ENCODE data around the gene ADAMTSL3.

Gene ADAMTSL3

GRCh38 chr15:83653639-83654378 lies at the start of gene ADAMTSL3:
Gene ADAMTSL3 (plus strand): TSS chr15:83654123. CDS start chr15:83655762, 1,639 bp downstream.
- no peak for DNase-seq (ENCODE audit: low spot score)

- no peak for DNase-seq (ENCODE audit: low spot score)
These were observed 49.4 kb upstream of the ADAMTSL3 start for GRCh38 chr15:83604549-83604948.

DNA sequence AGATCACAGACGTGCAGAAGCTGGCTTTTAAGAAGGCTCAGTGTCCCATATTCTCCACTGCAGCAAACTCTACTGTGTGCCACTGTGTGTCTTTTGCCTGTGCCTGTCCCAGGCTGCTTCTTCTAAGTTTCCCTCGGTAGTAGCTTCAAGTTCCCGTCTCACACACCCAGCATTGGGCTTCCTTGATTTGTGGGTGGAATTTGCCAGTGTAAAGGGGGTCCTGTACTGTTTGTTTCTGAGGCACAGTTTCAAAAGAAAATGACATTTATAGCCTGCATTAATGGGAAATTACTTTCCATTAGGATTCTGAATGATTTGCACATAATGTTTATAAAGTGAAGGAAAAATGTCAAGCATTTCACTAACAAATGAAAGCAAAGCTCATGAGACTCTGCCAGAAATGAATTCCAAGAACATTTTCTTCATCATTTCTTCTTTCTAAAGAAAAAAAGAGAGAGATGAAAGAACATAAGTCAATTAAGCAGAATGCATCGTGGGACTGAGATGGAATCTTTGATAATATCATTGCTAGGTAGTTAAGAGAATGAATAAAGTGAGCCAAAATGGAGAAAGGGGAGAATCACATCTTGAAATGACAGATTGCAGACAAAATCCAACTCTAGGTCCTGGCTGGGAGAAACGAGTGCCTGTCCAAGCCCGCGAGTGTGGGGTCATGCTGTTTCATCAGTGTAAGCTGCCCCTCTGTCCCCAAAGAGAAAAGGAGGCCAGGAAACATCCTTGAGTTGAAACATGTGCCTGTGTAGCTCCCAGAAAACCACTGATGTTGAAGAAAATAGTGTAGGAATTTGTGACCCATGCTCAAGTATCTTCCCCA lies 48.6 kb upstream of the ADAMTSL3 start:
- DNase-seq (ENCODE audit: low spot score), result no peak

DNA sequence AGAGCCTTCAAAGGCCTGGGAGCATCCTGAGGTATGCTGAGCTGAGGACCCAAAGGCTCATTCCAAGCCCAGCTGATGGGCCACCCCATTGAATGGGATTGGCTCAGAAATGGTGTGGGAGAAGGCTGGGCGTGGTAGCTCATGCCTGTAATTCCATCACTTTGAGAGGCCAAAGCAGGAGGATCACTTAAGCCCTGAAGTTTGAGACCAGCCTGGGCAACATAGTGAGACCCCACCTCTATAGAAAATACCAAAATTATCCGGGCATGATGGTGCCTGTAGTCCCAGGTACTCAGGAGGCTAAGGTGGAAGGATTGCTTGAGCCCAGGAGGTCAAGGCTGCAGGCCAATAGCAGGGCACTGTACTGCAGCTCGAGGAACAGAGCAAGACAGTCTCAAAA lies 43.8 kb upstream of the ADAMTSL3 start:
- no peak for DNase-seq (ENCODE audit: low spot score)

GRCh38 chr15:83610901-83611685 lies 42.8 kb upstream of the ADAMTSL3 start:
- DNase-seq (ENCODE audit: low spot score), result no peak

DNA sequence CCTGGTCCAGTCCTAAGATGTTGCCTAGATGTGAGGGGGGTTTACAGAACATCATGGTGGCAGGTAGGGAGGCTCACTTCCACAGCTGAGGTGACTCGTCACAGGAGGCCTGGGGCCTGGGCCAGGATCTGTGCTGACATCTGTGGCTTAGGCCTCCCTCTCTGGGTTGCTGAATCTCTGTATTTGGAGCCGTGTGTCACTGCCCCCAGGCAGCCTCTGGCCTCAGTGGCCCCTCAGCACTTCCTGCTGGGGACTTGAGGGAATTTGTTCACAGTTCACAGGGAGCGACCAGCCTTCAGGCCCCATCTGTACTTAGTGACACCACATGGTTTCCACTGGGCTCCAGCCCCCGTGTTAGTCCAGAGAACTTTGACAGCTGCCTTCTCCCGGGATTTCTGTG lies 41.7 kb upstream of the ADAMTSL3 start:
- DNase-seq (ENCODE audit: low spot score), result no peak

GRCh38 chr15:83612898-83613635 lies 40.9 kb upstream of the ADAMTSL3 start:
- DNase-seq (ENCODE audit: low spot score), result no peak

DNA sequence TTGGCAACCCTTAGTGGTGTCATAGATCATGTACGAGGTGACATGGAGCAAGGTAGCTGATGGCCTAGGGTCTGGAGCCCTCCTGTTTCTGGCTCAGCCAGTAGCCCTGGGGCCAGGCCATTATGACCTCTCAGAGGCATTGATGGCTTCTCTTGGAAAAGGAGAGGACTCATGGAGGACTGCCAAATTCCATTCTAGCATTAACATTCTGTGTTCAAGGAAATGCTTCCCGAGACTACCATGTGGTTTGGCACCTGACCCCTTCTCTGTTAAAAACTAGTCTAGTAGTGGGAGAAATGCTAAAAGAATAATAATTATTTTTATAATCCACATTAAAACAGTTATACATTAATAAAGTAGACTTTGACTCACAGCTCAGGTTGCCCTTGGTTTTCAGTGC lies 40.2 kb upstream of the ADAMTSL3 start:
- no peak for DNase-seq (ENCODE audit: low spot score)

DNA sequence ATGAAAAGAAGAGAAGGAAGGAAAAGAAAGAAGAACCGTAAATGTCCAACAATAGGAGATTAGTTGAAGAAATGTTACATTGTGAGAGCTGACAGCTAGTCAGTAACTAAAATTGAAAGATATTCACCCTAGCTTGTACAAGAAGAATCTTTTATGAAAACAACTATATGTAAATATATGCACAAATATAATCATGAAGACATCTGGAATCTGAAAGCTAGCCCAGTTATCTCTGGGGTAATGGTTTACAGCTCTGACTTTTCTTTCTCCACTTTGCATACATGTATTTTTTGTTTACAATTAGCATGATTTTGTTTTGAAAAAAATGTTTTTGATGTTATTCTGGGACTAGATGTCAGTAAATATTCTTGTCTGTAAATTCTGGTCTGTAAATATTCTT lies 37.1 kb upstream of the ADAMTSL3 start:
- DNase-seq (ENCODE audit: low spot score), result no peak

GRCh38 chr15:83626171-83626802 lies 27.6 kb upstream of the ADAMTSL3 start:
- DNase-seq (ENCODE audit: low spot score), result no peak

DNA sequence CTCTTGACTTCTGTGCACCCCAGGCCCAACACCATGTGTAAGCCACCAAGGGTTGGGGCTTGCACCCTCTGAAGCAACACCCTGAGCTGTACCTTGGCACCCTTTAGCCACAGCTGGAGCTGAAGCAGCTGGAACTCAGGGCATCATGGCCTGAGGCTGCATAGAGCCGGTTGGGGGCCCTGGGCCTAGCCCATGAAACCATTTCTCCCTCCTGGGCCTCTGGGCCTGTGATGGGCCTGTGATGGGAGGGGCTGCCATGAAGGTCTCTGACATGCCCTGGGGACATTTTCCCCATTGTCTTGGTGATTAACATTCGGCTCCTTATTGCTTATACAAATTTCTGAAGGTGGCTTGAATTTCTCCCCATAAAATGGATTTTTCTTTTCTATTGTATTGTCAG lies 22.4 kb upstream of the ADAMTSL3 start:
- DNase-seq (ENCODE audit: low spot score), result no peak

DNA sequence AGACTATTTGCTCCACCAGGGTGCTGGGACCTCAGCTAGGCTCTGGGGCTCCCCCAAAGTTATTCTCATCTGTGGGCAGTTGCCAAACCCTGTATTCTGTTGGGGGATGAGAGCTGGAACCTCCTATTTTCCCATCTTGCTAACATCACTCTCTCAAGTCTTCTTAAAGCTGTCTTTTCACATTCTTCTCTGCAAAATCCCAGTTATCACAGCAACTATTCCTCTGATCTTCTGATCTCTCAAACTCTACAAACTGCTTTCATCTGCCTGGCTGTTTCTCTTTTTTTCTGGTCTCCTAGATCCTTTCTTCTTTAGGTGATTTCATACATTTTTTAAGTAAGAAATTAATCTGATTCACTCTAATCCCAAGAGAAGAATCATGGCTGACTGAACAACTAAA lies 10.7 kb upstream of the ADAMTSL3 start:
- DNase-seq (ENCODE audit: low spot score), result no peak

DNA sequence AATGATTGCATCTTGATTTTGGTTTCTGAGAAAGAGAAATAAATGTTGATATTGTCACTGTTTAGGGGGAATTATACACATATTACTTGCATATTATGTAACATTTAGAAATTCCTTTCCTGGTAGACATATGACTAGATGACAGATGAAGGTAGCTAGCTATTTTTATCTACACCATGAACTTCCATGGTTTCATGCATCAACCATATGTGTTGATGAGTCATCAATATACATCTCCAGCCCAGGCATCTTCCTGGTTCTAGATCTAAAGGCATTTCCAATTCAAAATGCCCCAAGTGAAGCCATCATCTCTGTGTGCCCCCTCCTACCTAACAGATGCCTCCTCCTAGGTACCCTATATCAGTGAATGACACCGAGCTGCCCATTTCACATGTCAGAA lies 9.5 kb upstream of the ADAMTSL3 start:
- no peak for DNase-seq (ENCODE audit: low spot score)

- DNase-seq (ENCODE audit: low spot score), result no peak
These were observed 3.1 kb upstream of the ADAMTSL3 start for GRCh38 chr15:83650831-83651230.

- no peak for DNase-seq (ENCODE audit: low spot score)
These were observed 2.4 kb upstream of the ADAMTSL3 start for GRCh38 chr15:83651541-83651940.

- no peak for DNase-seq (ENCODE audit: low spot score)
These were observed 1.2 kb upstream of the ADAMTSL3 start for GRCh38 chr15:83652626-83653204.

GRCh38 chr15:83653288-83653638 lies 660 bp upstream of the ADAMTSL3 start:
- no peak for DNase-seq (ENCODE audit: low spot score)

GRCh38 chr15:83654379-83655236 lies 685 bp downstream of the ADAMTSL3 start:
- no peak for DNase-seq (ENCODE audit: low spot score)

DNA sequence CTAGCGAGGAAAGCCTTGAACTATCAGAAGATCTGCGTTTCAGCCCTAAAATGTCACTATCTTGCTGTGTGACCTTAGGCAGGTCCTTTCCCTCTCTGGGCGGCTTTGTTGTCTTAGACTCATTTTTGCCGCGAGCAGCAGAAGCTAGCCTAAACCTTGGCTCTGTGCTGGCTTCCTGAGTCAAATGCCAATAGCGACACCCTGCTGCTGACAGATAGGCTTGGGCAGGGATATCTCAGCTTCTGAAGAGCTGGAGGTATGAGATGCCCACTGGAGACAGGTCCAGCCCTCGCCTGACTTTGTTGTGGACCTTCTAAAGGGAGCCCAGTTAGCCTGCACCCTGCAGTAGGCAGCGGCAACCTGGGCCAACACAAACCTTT lies 1.3 kb downstream of the ADAMTSL3 start:
- no peak for DNase-seq (ENCODE audit: low spot score)

GRCh38 chr15:83656192-83656591 lies 2.3 kb downstream of the ADAMTSL3 start:
- DNase-seq (ENCODE audit: low spot score), result no peak

Measured in CD4-positive, alpha-beta T cell treated with Interleukin-6 at 100 ng/mL for 8 hours (primary cell).